GM21717 (cell line): ENCODE measurements around the gene BPIFA1.

ENCODE experiments used
- ATAC-seq: cut with Tn5 transposase; IDR thresholded peaks from one replicate; pipeline ENCODE4 v1.9.1; 2021; ENCODE audit warnings: mild to moderate bottlenecking, moderate library complexity; ENCODE audit not compliant: unreplicated experiment

The BPIFA1 gene

DNA sequence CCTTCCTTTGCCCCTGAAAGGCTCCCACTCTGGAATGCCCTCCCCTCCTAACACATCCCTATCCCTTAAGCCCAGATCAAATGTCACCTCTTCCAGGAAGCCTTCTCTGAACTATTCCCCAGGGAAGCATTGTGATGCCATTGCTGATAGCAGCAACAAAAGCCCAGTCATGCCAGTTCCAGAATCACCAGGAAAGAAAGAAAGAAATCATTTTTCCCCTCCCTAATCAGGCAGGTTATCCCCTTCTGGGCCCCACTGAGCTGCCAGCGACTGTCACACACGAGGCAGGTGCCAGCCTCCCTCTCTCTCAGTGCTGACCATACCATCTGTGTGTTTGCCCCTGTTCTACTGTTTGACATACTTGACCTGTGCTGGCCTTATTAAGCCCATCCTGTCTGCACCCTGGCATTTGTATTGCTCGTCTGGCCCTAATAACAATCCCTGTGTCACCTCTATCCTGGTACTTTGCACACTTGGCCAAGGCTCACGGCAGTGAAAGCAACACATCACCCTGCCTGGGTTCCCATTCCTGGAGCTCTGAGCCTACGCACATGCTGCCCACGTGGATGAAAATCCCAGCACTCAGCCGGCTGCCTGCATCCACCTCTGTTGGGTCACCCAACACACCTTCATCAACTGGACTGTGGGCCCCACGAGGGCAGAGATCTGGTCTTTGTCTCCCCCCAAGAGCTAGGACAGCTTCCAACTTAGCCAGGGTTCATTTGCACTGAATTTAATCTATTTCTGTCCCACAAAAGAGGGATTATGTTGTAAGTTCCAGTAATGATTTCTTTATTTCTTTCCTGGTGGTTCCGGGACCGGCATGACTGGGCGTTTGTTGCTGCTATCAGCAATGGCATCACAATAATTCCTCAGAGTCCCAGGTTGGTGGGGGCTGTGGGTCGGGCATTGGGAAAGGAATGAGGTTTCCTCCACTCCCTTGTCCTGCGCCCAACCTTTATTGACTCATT is 42.0 kb downstream of the BPIFA1 start:
- ATAC-seq, result no peak

DNA sequence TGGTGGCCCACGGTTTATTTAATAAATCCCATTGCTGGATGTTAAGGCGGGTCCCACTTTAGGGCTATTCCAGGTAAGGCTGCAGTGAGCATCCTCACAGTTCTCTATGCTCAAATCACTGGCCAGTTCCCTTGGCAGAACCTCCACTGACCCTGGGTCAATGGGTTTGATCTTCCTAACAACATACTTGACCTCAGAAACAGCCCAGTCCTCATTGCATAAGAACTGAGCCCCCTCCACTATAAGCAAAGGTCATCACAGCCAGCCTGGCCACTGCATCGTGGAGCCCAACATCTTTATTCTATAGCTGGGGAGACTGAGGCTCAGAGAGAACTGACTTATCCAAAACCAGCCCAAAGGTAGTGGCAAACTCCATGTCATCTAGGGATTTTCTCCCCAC is 42.9 kb downstream of the BPIFA1 start:
- ATAC-seq, result no peak

DNA sequence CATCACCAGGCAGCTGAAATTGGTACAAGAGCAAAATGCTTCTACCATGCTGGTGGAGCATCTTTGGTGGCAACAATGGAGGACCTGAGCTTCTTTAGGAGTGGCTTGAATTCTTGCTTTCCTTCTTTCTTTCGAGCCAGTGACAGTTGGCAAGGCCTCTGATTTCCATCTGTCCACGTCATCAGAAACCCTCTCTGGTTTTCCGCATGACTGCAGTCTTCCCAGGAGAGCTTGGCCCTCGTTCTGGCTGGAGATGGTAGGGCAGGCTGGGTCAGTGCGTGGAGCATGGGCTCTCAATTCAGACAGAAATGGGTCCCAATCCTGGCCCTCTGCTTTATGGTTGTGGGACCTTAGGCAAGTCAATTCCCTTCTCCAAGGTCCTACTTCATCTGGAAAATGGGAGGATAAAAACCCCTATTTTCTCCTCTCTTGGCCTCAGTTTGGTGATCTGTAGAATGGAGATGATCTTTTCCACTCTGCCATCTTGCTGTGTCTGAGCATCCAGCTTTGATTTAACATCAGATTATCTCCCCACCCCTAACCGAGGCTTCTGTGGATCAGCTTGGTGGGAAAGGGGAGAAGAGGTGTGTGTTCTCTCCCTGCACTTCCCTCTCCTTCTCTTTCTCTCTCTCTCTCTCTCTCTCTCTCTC is 43.6 kb downstream of the BPIFA1 start:
- no peak for ATAC-seq

DNA sequence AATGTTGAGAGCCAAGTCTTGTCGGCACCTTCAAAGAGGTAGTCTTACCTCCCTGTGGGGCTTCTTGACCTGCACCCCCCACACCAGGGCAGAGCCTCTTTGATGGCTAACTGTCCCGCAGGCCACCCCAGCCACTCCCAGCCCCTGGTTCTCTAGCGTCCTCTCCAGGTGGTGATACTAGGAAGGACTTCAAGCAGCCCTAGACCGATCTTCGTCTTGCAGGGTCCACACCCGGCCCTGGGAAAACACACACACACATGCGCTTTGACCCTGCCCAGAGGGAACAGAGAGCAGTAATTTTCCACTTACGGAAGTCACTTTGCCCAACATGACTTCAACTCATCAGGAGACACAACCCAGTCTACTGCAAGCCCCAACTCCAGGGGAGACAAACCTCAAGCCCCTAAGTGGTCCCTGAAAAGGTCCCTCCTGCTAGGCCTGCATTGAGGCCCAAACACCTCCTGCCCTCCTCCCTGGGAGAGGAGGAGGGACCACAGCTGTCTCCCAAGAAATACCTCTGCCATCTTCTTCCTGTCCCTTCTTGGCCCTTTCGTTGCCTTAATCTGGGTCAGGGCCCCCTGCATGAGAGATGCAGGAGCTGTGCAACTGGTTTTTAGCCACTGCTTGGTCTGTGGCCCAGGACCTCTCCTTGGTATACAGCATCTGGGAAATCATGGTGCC is 44.3 kb downstream of the BPIFA1 start:
- no peak for ATAC-seq

DNA sequence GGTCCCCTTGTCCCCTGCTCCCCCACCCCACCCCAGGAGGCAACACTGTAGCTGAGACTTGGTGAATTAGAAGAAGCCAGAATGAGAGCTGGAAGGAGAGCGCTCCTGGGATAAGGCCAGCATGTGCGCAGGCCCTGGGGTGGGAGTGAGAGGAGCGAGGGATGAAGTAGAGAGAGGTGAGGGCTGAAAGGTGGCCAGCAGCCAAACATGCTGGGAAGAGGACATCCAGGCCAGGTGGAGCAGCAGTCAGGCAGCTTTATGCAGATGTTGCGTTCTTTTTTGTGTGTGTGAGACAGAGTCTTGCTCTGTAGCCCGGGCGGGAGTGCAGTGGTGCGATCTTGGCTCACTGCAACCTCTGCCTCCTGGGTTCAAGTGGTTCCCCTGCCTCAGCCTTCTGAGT is 45.0 kb downstream of the BPIFA1 start:
- ATAC-seq, result no peak

DNA sequence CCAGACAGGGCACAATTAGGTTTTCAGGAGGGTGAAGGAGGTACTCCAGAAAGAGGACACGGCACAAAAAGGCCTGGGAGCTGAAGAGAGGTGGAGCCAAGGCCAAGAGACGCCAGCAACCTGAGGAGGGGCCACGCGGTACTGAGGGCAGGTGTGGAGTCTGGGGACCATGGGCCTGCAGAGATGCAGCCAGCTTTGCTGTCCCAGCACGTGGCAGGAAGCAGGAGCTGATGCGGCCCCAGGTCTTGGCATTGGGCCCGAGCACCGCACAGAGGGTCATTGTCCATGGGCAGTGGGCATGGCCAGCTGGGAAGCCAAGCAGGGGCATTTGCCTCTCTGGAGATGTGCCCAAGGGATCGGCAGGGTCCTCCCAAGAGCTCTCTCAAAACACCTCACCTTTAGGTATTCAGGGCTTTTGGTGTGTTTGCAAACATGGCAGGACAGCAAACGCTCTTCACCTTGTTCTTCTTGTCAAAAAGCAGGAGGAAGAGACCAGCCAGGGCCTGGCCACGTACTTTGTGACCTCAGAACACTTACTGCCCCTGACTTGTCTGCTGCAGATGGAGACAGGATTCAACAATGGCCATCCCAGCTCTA is 45.9 kb downstream of the BPIFA1 start:
- ATAC-seq, result no peak

DNA sequence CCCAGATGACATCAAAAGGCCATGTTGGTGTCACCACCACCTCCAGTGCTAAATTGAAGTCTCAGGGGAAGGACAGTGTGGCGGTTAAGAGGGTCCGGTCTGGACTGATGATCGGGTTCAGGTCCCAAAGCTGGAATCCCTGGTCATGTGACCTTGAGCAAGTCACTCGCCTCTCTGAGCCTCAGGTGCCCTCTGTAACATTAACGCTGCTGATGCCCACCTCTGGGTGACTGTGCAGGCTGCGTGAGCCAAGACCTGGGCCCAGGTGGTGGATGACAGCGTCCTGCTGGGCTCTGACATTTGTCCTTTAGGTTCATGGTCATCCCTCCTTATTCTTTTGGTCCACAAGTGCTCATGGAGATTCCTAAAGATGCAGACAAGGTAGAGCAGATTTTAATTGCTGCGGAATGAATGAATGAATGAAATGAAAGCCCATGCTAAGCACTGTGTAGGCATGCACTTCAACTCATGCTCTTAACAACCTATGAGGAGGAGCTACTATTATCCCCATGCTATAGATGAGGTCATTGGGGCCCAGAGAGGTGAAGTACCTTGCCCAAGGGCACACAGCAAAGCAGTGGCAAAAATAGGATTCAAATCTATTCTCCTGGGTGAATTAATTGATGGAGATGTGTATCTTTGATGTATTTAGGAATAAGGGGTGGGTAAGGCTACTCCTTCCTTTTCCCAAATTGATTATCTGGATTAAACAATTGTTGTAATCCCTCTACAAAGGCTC is 46.6 kb downstream of the BPIFA1 start:
- ATAC-seq, result no peak

DNA sequence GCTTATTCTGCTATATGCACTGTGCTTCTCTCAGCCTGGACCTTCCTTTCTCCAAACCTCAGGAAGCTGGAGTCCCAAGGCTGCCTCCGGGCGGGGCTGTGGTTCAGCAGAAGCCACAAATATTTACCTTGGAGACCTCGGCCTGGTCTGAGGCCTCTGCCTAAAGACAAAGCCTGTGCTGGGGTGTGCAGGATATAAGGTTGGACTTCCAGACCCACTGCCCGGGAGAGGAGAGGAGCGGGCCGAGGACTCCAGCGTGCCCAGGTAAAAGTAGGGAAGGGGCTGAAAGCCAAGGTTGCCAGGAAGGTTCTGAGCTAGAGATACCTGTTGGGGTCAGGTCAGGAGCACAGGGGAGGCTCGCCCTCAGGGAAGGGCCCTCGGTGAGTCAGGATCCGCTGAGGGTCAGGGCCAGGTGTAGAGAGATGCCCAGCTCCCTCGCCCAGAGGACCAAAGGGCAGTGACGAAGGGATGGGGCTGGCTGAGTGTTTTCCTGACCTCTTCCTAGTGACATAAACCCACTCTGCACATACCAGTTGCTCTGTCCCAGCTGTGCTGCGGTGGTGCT is 47.3 kb downstream of the BPIFA1 start, which contains the start of gene BPIFB1:
Gene BPIFB1, plus strand, starts transcription at position 224 of the 565 bp plus-strand sequence. CDS start 2,860 bp downstream, outside the sequence.
- no peak for ATAC-seq

DNA sequence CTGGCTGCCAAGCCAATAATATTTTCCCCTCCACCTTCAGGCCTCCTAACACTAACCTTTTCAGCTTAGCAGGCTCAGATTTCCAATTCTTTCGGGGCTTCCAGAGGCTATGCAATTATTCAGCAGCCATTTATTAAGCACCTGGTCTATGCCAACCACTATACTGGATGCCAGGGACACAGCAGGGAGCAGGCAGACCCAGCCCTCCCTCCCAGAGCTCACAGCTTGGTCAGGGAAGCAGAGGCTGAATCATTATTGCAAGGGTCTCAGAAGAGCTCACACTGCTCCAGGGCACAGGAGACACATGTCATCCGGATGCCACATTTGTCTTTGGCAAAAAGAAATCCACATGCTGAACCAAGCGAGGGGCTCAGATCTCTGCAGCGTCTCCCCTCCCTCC is 48.5 kb downstream of the BPIFA1 start:
- no peak for ATAC-seq

DNA sequence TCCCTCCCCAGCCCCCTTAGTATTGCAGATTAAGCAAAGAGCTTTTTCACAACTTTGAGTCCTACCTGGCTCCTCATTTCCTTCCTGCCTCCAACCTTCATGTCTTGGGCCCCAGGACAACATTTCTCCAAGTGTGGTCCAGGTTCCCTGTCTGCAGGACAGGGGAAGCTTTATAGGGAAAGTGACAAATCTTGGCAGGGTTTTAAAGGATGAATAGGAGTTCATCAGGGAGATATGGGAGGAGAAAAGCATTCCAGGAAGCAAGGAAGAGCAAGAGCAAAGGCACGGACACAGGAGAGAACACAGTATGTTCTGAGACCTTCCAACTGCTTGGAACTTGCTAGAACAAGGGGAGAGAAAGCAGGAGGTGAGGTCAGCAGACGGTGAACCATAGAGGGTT is 49.1 kb downstream of the BPIFA1 start:
- ATAC-seq, result no peak

DNA sequence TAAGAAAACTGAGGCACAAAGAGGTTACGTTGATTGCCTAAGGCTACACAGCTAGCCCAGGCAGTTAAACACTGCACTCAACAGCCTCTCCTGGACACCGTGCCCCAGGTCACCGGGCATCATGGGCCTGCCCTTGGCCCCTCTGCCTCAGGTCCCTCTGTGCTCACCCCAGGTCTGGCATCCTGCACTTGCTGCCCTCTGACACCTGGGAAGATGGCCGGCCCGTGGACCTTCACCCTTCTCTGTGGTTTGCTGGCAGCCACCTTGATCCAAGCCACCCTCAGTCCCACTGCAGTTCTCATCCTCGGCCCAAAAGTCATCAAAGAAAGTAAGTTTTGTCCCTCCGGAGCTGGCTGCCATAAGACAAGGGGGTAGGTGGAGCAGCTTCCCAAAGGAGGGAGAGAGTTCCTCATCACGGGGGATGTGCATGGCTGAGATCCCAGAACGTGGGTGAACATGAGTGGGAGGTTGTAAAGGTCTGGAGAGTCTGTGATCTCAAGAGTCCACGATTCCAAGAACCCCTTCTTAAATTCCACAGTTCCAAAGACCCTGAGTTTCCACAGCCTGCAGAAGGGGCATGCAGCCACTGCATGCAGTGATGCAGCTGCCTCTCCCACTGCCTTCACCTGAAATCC is 50.2 kb downstream of the BPIFA1 start:
- ATAC-seq, result no peak

DNA sequence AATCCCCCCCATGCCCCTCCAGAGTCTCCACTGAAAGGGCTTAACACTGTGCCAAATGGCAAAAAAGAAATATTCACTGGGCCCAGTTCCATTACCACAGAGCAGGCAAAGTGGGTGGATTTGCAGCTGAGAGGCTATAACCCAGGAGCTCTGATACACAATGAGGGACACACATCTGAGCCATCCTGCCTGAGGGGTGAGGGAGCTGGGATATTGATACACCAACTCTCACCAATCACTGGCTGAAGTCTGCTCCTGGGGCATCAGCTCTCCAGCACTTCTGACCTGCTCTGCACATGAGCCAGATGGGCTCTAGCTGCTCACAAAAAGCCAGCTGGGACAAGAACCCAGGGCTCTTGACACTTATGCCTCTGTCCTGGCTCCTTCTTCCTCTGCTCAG is 52.1 kb downstream of the BPIFA1 start:
- no peak for ATAC-seq

DNA sequence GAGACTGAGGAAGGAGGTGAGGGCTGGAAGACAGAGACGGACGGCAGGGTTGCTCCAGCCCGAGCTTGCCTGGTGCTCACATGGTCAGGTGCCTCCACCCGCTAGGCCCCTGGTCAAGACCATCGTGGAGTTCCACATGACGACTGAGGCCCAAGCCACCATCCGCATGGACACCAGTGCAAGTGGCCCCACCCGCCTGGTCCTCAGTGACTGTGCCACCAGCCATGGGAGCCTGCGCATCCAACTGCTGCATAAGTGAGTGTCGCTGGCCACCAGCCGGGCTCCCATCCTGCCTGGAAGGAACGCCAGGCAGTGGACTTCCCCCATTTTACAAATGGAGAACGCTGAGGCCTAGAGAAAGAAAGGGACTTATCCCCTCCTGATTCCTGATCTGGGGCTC is 55.1 kb downstream of the BPIFA1 start:
- ATAC-seq, result no peak

DNA sequence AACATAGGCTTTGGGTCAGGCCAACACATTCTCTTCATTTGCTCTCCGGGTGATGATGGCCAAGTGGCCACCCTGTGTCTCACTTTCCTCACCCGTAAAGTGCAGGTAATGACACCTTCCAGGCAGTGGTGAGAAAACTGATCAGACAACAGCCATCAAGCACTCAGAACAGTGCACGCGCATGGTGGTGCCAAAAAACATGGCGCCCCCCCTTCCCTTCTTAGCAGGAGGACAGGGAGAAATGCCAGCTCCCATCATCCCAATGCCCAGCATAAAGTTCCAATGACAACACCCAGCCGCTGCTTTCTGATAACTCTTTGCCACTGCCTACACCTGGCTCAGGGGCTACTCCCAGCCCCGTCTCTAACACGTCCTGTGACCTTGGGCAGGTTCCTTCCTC is 55.6 kb downstream of the BPIFA1 start:
- ATAC-seq, result no peak

DNA sequence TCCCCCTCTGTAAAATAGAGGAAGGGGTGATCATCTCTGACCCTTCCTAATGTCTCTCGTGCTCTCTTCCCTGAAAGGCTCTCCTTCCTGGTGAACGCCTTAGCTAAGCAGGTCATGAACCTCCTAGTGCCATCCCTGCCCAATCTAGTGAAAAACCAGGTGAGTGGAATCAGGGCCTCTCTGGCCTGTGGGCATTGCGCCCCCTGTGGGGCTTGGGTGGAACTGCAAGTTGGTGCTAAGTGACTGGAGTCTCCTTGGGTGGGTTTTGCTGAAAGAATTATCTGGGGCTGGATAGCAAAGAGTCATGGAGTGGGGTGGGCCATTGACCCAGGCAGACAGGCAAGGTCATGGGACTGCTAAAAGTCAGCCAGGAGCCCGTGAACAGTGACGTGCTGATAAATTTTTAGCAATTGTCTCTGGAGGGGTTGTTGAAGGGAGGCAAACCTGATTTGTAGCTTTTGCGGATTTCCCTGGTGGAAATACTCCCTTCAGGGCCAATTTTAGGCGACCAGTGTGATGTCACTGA is 56.1 kb downstream of the BPIFA1 start:
- ATAC-seq, result no peak
